GM13976 (cell line): ENCODE data around the gene VPS37D.

Experiments used
- DNase-seq: peaks from one replicate; pipeline ENCODE4 v3.0.0; 2012; ENCODE audit warnings: low spot score
- in situ Hi-C: fragments of 300-500 bp; cut with MboI; formaldehyde crosslinking; loops from one replicate; pipeline ENCODE4 v1.12.0; 2022; ENCODE audit warnings: low sequenced_read_pairs, mixed read lengths, inconsistent platforms; ENCODE audit not compliant: unreplicated experiment
- TF ChIP-seq, protein P1 (sequence below): IDR thresholded peaks from 2 replicates; pipeline ENCODE4 v1.5.1; 2012; ENCODE audit warnings: borderline replicate concordance, mild to moderate bottlenecking; ENCODE audit not compliant: insufficient read depth; ENCODE audit errors: extremely low read depth, missing control alignments, control extremely low read depth

Gene VPS37D

DNA sequence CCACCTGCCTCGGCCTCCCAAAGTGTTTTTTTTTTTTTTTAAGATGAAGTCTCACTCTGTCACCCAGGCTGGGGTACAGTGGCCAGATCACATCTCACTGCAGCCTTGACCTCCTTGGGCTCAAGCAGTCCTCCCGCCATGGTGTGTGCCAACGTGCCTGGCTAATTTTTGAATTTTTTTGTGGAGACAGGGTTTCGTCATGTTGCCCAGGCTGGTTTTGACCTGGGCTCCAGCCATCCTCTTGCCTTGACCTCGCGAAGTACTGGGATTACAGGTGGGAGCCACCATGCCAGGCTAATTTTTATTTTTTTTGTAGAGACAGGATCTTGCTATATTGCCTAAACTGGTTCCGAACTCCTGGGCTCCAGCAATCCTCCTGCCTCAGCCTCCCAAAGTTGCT, 34.3 kb upstream of the VPS37D start:
- no peak for DNase-seq
- in situ Hi-C loops: no loop called here

DNA sequence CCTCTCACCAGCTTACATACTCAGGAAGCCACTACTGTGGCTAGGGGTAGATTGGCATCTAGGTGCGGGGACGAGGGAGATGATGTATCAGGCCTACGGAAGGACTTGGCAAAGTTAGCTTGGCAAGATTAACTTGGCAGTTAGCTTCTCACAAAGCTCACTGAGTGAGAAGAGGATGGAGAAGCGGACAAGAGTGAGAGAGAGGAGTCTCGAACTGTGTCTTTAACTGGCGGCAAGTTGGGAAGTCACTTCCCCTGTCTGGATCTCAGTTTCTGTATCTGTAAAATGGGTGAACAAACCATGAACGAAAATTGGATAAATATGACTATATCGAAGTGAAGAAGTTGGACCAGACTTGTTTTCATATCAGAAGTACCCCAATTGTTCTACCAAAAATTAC, 33.8 kb upstream of the VPS37D start:
- TF ChIP-seq, protein P1, sequence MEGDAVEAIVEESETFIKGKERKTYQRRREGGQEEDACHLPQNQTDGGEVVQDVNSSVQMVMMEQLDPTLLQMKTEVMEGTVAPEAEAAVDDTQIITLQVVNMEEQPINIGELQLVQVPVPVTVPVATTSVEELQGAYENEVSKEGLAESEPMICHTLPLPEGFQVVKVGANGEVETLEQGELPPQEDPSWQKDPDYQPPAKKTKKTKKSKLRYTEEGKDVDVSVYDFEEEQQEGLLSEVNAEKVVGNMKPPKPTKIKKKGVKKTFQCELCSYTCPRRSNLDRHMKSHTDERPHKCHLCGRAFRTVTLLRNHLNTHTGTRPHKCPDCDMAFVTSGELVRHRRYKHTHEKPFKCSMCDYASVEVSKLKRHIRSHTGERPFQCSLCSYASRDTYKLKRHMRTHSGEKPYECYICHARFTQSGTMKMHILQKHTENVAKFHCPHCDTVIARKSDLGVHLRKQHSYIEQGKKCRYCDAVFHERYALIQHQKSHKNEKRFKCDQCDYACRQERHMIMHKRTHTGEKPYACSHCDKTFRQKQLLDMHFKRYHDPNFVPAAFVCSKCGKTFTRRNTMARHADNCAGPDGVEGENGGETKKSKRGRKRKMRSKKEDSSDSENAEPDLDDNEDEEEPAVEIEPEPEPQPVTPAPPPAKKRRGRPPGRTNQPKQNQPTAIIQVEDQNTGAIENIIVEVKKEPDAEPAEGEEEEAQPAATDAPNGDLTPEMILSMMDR: no peak
- no peak for DNase-seq
- in situ Hi-C loops: no loop called here

More for the DNA sequence above, 34.3 kb upstream of the VPS37D start:
- TF ChIP-seq, protein P1: no peak

DNA sequence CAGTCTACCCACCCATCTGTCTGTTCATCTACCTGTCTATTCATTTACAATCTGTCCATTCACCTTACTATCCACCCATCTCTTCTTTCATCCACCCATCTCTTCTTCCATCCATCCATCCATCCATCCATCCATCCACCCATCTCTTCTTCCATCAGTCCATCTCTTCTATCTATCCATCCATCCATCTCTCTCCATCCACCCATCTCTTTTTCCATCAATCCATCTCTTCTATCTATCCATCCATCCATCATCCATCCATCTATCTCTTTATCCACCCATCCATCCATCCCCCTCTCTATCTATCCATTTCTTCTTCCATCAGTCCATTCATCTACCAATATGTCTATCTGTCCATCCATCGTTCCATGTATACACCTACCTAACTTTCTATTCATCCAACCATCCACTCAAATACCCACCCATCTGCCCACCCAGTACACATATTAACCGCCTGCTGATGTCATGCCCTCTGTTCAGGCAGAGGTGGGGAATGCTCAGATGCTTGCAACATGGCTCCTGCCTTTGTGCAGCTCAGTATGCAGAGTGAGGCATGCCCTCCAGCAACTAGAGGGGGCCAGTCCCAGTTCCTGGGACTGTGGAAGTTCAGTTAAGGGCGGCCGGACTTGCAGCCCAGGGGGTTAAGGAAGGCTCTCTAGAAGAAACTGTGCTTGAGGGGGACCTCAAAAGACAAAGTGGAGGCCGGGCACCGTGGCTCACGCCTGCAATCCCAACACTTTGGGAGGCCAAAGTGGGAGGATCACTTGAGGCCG, 32.0 kb upstream of the VPS37D start:
- TF ChIP-seq, protein P1: no peak
- in situ Hi-C loops: no loop called here
- no peak for DNase-seq

DNA sequence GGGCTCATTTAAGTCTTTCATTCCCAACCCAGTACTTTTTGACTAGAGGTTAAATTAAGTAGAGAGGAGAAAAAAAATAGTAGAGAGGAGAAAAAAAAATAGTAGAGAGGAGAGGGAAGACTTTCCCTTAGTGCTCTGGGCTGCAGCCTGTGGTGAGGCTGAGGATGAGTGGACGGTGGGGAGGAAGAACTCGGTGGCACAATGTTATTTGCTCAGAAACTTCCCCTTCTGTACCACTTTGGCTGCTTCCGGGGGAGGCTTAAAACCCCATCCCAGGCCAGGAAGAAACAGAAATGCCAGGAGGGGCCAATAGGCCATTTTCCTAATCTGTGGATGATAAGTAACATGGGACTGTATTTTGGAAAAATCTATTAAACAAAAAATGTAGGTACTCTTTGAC, 28.7 kb upstream of the VPS37D start:
- TF ChIP-seq, protein P1: no peak
- in situ Hi-C loops: no loop called here
- no peak for DNase-seq

DNA sequence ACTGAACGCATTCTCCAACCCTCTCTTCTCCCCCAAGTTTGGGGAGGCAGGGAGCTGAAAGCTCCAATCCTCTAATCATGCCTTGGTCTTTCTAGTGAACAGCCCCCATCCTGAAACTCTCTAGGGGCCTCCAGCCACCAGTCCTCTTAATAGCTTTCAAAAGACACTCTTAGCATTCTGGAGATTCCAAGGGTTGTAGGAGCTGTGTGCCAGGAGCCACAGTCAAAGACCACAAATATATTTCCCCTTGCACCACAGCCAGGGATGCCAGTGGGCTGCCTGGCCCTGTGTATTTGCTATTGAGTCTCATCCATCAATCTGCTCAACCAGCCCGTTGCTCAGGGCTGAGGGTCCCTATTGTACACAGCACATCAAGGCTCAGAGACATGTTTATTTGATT, 24.8 kb upstream of the VPS37D start:
- in situ Hi-C loops: no loop called here
- DNase-seq: no peak
- TF ChIP-seq, protein P1: no peak

DNA sequence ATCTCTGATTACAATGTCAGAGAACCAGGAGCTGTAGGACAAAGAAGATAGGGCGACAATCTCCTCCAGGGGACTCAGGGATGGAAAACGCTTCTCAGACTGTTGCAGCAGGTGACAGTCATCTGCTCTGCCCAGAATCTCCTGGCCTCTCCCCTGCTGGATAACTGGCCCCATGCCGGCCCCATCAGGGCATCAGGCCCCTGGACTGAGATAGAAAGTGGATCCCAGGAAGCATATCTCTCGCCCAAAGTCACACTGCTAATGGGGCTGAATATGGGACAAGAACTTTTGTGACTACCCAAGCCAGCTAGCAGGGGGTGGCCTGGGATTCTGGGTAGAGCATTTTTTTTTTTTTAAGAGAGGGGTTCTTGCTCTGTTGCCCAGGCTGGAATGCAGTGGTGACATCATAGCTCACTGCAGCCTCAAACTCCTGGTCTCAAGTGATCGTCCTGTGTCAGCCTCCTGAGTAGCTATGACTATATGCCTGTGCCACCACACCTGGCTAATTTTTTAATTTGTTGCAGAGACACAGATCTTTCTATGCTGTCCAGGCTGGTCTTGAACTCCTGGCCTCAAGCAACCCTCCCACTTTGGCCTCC, 22.8 kb upstream of the VPS37D start:
- TF ChIP-seq, protein P1: no peak
- no peak for DNase-seq
- in situ Hi-C loops: no loop called here
